Panc1 (cell line): ENCODE results near the gene NFAM1. TPM values are rescaled to one million over a fixed set of nuclear protein-coding genes. Genes with fewer than 3 reads are reported as not detected.

Experiments used
- ATAC-seq: fragments of 200-7000 bp; cut with Tn5 transposase; 2 replicates; pipeline ENCODE4 v1.9.1; 2020; ENCODE audit warnings: mild to moderate bottlenecking, moderate library complexity
- BruUV-seq: library from RNA; stranded (reverse); fragments of 400-500 nt; replicated peaks from 2 replicates; lab custom pipeline; 2021; lab: Mats Ljungman, UMichigan
- CTCF ChIA-PET: fragments of 300-600 bp; sonication (Branson Sonifier 250); formaldehyde crosslinking; loops from one replicate; lab custom pipeline; 2022; ENCODE audit warnings: antibody characterized with exemption; lab: Charles Lee
- POLR2A ChIA-PET: fragments of 300-600 bp; sonication (Branson Sonifier 250); formaldehyde crosslinking; loops from one replicate; lab custom pipeline; 2022; ENCODE audit warnings: antibody characterized with exemption; lab: Charles Lee
- DNase-seq: peaks from one replicate; pipeline ENCODE4 v3.0.0-alpha.2; 2010; ENCODE audit warnings: low read depth, low spot score
- H3K27ac ChIP-seq: 2 replicates; pipeline ENCODE4 v1.5.1; 2011; ENCODE audit warnings: mild to moderate bottlenecking, low read length, inconsistent platforms
- H3K27me3 ChIP-seq: fragments of 200-500 bp; sonication (Bioruptor generic); 2 replicates; pipeline ENCODE4 v1.6.0; 2014; ENCODE audit warnings: low read length, inconsistent platforms; ENCODE audit not compliant: control insufficient read depth, insufficient read depth
- H3K36me3 ChIP-seq: fragments of 200-500 bp; sonication (Bioruptor generic); 2 replicates; pipeline ENCODE4 v1.5.1; 2014; ENCODE audit warnings: inconsistent platforms, mild to moderate bottlenecking, low read length, moderate library complexity; ENCODE audit not compliant: control insufficient read depth, insufficient read depth
- H3K4me1 ChIP-seq: 2 replicates; pipeline ENCODE4 v1.5.1; 2011; ENCODE audit warnings: inconsistent platforms, mild to moderate bottlenecking, low read length, moderate library complexity; ENCODE audit not compliant: control insufficient read depth, insufficient read depth
- H3K4me3 ChIP-seq, 2 experiments: 2 replicates each; pipeline ENCODE4 v1.5.1; 2011 to 2012; ENCODE audit warnings: low read depth in 2 of 2, low read length in 2 of 2, mild to moderate bottlenecking in 2 of 2, inconsistent platforms in 1 of 2, moderate library complexity in 1 of 2
- H3K9me3 ChIP-seq: fragments of 200-500 bp; sonication (Bioruptor generic); 2 replicates; pipeline ENCODE4 v1.5.1; 2014; ENCODE audit warnings: low read depth, mild to moderate bottlenecking, inconsistent platforms, low read length, moderate library complexity; ENCODE audit not compliant: control insufficient read depth, insufficient read depth
- CTCF ChIP-seq: fragments of 450-650 bp; IDR thresholded peaks from 2 replicates; pipeline ENCODE4 v1.5.1; 2017; ENCODE audit warnings: mild to moderate bottlenecking
- POLR2AphosphoS5 ChIP-seq: IDR thresholded peaks from 2 replicates; pipeline ENCODE4 v1.6.1; 2012; ENCODE audit warnings: mild to moderate bottlenecking, low read depth, low read length, moderate library complexity
- REST ChIP-seq, 2 experiments: IDR thresholded peaks; 2 replicates each; pipeline ENCODE4 v1.6.1; 2011 to 2012; ENCODE audit warnings: low read depth in 2 of 2, control low read depth in 1 of 2, low read length in 1 of 2, mild to moderate bottlenecking in 1 of 2, moderate library complexity in 1 of 2; ENCODE audit not compliant: insufficient read depth in 1 of 2
- SIN3A ChIP-seq: IDR thresholded peaks from 2 replicates; pipeline ENCODE4 v1.6.1; 2012; ENCODE audit warnings: low read depth, mild to moderate bottlenecking, low read length, moderate library complexity, borderline replicate concordance; ENCODE audit not compliant: insufficient read depth
- TCF7L2 ChIP-seq: IDR thresholded peaks from 2 replicates; pipeline ENCODE4 v1.6.1; 2011; ENCODE audit warnings: mild to moderate bottlenecking, low read depth, low read length, inconsistent platforms
- in situ Hi-C: cut with HindIII; loops from 2 replicates; pipeline ENCODE4 v1.10.0; 2016; ENCODE audit warnings: low sequenced_read_pairs, low pct_unique_long_range_greater_than_20kb
- intact Hi-C: fragments of 100-400 bp; cut with micrococcal nuclease; formaldehyde crosslinking; loops from one replicate; pipeline ENCODE4 v1.10.0; 2022; ENCODE audit not compliant: unreplicated experiment
- total RNA-seq: library from RNA; stranded (reverse); gene quantifications from one replicate; pipeline ENCODE4 v1.2.1, GENCODE V29; 2021; ENCODE audit not compliant: unreplicated experiment

Gene NFAM1
- total RNA-seq, 1 experiment from 2014 or later, result 0.41 TPM

GRCh38 chr22:42379966-42380537 lies 52.2 kb downstream of the NFAM1 start:
- no TSS peak for BruUV-seq
- ChIA-PET CTCF (no interaction called here), POLR2A (no interaction called here)
- in situ Hi-C loops, result no loop called here
- H3K27ac ChIP-seq, result no peak overlapping the region
- TF ChIP-seq SIN3A (no peak), REST (IDR thresholded peaks at IDR 0.05; ENCODE audit: insufficient read depth in 1 of 2, low read depth in 2 of 2, low read length in 1 of 2) (no peak), CTCF (no peak), POLR2AphosphoS5 (no peak), TCF7L2 (no peak)
- no peaks in the 10 kb centered on the region for H3K9me3 ChIP-seq
- H3K27me3 ChIP-seq, result no peaks in the 10 kb centered on the region
- no peak overlapping the region for H3K4me3 ChIP-seq
- H3K4me1 ChIP-seq, result no peaks in the 10 kb centered on the region
- intact Hi-C loops, result no loop called here
- ATAC-seq (no peak), DNase-seq (no peak)
- no peaks in the 10 kb centered on the region for H3K36me3 ChIP-seq

- no peak for DNase-seq
- POLR2A ChIA-PET, result interaction anchor here (0.6 kb wide), 1 partner anchor 59 kb away, joined by 5 read pairs; no protein-coding TSS in a partner anchor
- H3K4me1 ChIP-seq, result no peaks in the 10 kb centered on the region
- BruUV-seq, result no TSS peak
- no peaks in the 10 kb centered on the region for H3K36me3 ChIP-seq
- in situ Hi-C loops, result no loop called here
- no peak overlapping the region for H3K4me3 ChIP-seq
- H3K9me3 ChIP-seq, result no peaks in the 10 kb centered on the region
- TF ChIP-seq SIN3A, result no peak
- intact Hi-C loops, result no loop called here
- CTCF ChIA-PET, result interaction anchor here (0.7 kb wide), 2 partner anchors 207 to 786 kb away, joined by 3 read pairs; no protein-coding TSS in a partner anchor
- H3K27me3 ChIP-seq, result no peaks in the 10 kb centered on the region
- no peak for ATAC-seq
- H3K27ac ChIP-seq, result no peak overlapping the region
Measured at GRCh38 chr22:42376711-42377554, 55.3 kb downstream of the NFAM1 start.
